NCI-H524 treated with DMSO at 0.1 percent for 48 hours (cell line): ENCODE results near the gene PARP1.
A peak's percentile ranks its signal among the peaks of the same experiment; 100 is the strongest.

Source experiments
- DNase-seq: peaks from one replicate; lab custom pipeline; 2025; lab: John Stamatoyannopoulos, UW

PARP1 gene

DNA sequence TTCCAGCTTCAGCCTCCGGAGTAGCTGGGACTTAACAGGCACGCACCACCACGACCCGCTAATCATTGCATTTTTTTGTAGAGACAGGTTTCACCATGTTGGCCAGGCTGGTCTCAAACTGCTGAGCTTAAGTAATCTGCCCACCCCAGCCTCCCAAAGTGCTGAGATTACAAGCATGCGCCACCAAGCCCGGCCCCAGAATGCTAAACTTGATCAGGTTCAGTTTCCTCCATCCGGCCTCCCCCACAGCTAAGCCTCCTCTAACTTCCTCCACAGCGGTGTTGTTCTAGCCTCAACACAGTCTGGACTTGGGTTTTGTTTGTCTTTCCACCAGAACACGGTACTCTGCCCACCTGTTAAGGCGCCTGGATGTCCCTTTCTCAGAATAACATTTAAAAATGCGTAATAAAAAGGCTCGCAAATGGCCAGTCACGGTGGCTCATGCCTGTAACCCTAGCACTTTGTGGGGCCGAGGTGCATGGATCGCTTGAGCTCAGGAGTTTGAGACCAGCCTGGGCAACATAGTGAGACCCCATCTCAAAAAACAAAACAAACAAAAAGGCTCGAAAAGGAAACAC, 2.4 kb downstream of the PARP1 start:
- DNase-seq = no peak

DNA sequence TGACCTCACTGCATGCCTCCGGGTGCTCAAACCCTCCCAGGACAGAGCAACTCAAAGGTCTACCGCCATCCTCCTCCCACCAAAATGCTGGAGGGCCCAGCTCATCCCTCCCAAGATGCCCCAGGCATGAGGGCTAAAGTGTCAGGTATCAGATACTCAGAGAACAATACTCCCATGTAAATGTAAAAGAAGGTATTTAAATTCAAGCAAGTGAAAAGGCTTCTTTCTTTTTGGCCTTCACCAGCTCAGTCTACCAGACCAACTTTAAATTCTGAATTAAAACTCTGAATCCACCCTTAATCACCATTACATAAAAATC, 3.0 kb downstream of the PARP1 start:
- DNase-seq = no peak

DNA sequence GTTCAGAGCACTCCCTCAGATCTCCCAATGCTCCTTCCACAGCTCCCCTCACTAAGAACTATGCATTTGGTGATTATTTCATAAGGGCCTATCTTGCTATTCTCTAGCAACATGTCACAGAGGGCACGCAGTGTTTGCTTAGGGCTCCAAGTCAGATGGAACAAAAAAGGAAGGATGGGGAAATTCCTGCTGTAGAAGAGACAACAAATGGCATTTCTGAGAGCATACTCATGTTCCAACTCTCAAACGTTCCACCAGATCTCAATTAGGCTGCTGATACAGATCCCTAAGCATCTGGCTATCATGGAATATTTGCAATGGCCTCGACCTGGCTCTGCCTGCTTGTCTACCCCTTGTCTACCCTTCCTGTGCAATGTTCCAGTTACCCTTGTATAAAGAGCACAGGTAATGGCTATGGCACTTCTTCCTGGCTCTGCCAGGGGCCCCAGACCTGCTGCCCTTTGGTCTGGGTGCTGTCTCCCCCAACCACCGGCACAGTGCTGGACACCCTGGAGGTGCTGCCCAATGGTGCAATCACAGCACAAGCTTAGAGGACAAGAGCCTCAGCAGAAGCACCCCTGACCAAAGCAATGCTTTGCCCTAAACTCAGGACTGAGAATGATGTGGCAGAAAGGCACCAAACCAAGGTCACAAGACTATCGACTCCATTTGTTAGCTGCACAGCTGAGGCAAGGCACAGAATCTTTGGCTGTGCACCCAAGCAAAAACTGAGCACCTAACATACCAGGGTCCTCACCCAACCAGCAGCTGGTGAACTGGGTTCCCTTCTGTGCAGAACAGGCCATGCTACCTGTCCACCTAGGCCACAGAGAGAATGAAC, 3.6 kb downstream of the PARP1 start:
- peak; percentile 42 for DNase-seq

DNA sequence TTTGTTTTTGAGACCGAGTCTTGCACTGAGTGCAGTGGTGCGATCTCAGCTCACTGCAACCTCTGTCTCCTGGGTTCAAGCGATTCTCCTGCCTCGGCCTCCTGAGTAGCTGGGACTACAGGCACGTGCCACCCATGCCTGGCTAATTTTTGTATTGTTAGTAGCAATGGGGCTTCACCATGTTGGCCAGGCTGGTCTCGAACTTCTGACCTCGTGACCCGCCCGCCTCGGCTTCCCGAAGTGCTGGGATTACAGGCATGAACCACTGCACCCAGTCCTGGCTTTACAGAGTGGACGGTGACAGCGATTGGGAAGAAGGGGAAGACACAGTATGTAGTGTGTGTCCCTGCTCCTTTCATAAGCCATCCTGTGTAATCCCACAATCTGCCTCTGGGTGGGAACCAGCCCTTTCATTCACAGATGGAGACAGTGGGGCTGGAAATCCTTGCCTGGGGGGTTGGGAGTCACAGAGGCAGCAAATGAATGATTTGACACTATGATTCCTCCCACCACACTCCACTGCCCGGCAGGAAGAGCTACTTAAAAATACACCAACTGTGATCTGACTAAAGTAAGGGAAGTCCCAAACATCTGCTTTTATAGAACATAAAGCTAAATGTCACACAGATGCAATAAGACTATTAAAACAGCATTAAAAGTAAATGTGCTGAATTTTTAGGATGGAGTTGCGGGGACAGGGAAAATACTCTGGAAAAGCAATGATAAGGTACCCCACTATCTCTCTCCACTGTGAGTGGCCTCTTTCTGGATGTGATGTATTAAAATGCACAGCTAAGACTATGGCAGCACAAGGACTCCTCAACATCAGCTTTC, 4.5 kb downstream of the PARP1 start:
- no peak for DNase-seq

DNA sequence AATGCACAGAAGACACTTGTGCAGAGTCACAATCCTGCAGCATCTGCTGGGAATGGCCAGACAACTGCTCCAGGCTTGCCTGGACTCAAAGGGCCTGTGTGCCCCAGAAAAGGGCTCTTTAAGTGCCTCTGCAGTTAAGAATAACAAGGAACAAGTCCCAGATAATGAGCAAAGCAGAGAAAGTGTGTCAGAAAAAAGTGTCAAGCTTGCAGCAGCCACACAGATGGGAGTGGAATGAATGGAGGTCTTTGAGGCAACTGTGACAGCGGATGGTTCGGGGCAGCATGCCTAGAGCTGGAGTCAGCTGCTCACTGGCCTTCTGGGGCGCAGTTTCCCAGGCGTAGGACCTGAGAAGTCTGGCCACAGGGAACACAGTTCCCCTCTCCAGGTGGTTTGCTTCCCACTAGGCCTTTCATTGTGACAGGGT, 5.1 kb downstream of the PARP1 start:
- no peak for DNase-seq

DNA sequence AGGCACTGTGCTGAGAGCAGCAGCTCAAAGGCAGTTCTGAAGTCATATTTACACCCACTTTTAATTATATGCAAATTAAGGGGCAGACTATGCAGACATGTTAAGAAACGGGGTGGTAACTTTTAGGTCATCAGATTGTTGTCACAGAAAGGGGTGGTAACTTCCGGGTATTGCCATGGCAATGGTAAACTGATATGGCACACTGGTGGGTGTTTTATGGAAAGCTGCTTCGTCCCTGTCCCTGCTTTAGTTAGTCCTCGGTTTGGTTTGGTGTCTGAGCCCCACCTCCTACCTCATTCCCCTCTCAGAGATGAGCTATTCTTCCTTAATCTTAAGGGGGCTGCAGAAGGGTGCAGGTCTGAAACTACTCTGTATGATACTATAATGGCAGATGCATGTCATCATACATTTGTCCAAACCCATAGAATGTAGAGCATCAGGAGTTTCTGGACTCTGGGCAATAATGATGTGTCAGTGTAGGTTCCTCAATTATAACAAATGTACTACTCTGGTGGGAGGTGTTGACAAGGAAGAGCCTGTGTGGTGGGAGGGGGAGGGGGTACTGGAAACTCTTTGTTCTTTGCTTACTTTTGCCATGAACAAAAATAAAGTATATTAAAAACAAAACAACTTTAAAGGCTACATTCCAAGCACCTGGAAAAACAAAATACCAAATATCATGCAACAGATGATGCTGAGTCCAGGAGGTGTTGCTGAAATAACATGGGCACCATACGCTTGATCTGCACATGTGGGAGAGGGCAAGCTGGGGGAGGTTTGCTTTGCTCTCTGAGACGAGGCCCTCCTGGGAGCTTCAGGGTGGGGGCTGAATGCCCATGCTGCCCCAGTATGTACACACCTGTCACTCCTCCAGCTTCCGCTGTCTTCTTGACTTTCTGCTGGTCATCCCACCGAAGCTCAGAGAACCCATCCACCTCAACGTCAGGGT, 6.3 kb downstream of the PARP1 start:
- no peak for DNase-seq

DNA sequence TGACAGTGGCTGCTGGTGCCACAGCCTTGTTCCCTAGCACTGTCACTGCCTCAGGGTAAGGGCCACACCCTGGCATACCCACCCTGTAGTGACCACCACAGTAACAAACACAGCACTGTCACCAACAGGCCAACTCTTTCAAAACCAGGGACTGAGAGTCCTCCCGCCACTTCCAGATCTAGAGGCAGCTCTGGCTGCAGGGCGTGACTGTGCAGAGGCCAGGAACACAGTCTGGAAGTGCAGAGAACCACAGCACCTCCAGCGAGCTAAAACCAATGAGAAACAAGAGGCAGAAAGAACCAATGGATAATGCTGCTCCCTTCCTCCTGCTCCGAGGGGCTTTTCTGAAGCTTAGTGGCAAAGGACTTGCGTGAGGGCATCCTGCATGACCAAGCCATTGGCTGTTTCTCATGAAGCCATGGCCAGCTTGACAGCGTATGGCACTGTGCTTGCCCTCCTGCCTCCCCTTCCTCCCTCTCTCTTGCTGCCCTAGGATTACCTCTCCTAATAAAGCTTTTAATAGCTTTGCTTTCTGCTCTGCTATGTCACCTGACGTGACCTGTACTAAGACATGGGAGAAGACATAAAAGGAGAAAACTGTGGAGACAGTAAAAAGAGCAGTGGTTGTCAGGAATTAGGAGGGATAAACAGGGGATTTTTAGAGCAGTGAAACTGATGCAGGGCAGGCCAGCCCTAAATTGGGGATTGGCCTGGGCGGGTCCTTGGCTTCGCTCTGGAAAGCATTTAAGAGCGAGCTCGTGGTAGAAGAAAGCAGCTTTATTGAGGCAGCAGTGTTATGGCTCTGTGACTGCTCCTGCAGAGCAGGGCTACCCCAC, 7.2 kb downstream of the PARP1 start:
- no peak for DNase-seq

DNA sequence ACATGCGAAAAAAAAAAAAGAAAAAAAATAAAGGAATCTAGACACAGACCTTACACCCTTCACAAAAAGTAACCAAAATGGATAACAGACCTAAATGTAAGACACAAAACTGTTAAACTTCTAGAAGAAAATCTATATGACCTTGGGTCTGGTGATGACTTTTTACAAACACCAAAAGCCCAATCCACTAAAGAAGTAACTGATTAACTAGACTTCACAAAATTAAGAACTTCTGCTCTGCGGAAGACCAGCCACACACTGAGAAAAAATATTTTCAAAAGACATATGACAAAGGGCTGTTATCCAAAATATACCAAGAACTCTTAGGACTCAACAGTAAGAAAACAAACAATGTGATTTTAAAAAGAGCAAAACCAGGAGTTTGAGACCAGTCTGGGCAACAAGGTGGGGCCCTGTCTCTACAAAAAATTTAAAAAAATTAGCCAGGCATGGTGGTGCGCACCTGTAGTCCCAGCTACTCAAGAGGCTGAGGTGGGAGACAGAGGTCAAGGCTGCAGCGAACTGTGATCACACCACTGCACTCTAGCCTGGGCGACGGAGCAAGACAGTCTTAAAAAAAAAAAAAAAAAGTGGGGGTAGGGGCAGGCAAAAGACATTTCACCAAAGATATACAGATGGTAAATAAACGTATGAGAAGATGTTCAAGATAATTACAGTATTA, 9.8 kb downstream of the PARP1 start:
- DNase-seq = no peak

DNA sequence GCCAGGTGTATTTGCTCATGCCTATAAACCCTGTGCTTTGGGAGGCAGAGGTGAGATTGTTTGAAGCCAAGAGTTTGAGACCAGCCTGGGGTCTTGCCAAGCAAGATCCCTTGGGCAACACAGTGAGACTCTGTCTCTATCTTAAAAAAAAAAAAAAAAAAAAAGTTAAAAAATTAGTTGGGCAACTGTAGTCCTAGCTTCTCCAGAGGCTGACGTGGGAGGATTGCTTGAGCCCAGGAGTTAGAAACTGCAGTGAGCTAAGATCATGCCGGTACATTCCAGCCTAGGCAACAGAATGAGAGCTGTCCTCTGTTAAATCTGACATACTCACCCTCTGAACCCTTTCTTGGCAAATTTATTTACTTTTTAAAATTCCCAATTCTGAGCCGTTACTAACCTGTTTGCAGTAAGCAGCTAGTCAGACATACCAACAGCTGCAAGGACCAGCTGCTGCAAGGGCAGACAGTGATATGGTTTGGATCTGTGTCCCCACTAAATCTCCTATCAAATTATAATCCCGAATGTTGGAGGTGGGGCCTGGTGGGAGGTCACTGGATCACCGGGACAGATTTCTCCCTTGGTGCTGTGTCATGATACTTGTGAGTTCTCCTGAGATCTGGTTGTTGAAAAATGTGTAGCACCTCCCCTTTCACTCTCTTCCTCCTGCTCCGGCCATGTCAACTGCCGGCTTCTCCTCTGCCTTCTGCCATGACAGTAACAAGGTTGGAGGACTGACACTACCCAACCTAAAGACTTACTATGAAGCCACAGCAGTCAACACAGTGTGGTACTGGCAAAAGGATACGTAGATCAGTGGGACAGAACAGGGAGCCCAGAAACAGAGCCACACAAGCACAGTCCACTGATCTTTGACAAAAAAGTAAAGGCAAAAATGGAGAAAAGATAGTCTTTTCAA, 10.6 kb downstream of the PARP1 start:
- DNase-seq = peak; percentile 4

DNA sequence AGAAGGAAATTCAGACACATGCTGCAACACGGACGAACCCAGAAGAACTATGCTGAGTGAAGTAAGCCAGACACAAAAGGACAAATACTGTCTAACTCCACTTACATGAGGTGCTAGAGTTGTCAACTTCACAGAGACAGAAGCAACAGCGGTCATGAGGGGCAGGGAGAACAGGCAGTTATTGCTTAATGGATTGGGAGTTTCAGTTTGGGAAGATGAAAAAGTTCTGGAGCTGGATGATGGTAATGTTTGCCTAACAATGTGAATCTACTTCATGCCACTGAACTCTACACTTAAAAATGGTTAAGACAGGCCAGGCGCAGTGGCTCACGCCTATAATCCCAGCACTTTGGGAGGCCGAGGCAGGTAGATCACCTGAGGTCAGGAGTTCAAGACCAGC, 12.1 kb downstream of the PARP1 start:
- no peak for DNase-seq

DNA sequence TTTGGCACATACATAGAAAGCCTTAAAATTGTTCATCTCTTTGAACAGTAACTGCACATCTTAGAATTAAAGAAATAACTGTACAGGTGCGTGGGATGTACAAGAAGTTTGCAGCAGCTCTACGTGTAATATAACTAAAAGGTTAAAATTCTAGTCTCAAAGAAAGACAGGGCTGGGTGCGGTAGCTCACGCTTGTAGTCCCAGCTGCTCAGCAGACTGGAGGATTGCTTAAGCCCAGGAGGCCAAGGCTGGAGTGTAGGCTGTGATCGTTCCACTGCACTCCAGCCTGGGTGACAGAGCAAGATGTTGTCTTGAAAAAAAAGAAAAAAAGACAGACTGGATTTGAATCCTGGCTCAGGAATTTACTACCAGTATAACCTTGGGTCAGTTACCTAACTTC, 13.4 kb downstream of the PARP1 start:
- no peak for DNase-seq

DNA sequence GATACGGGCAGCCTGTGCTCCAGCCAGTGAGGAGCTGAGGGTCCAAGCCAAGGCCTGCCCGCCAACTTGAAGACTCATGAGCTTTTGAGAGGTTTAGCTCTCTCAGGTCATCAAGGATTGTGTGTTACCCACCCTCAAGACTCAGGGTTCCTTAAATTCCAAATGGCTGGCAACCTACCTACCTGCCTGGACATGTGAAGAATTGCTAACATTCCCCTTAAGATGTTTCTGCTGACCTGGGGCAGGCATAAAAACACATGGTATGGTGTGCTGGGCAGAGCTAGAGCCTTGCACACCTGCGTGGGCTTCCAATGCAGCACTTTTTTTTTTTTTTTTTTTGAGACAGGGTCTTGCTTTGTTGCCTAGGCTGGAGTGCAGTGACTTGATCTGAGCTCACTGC, 17.2 kb downstream of the PARP1 start:
- DNase-seq = no peak

DNA sequence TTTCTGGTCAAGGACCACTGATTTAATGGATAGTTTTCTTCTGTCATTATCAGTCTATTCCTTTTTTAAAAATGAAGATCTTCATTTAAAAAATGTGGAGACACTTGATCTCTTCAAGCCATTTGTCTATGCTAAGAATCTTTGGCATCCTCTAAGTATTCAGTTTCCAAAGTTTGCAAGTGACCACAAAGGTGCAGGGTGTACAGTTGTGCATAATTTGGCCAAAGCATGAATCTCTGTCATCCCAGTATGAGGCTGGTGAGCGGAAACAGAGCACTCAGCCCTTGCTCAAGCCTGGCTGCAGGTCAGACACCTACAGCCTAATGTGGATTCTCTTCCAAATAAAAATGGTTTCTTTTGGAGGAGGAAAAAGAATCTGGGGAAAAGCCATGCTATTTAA, 19.8 kb downstream of the PARP1 start:
- no peak for DNase-seq

DNA sequence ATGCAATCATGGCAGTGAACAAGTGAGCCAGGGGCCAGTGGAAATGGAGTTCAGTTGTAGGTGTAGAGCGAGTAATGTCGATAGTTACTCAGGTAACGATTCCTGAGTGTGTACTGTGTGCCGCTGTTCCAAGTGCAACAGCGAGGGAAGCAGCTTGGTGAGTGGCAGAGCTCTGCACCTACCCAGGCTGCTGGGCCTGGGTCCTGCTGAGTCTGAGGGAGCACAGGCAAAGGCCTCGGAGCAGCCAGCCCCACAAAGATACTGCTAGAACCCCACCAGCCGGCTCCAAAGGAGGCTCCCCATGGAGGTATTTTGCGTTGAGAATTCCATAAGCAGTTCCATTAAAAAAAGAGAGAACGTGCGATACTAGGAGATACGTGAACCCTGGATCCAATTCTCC, 23.2 kb downstream of the PARP1 start:
- DNase-seq = no peak

DNA sequence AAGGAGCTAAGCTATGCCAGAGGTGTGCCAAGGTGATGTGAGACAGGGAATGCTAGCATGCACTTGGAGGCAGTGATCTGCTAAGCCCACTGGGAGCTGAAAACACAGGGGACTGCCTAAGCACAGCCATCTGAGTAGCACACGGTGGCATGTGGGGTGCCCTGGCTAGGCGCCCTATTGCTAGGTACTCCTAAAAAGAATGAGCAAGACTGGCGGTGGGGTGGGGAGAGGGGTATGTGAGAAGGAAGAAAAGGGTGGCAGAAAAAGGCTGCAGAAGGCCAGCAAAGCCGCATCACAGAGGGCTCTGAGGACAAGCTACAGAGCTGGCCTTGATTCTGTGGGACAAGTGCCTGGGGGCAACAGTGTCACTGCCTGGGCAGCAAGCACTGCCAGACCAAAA, 23.9 kb downstream of the PARP1 start:
- no peak for DNase-seq

DNA sequence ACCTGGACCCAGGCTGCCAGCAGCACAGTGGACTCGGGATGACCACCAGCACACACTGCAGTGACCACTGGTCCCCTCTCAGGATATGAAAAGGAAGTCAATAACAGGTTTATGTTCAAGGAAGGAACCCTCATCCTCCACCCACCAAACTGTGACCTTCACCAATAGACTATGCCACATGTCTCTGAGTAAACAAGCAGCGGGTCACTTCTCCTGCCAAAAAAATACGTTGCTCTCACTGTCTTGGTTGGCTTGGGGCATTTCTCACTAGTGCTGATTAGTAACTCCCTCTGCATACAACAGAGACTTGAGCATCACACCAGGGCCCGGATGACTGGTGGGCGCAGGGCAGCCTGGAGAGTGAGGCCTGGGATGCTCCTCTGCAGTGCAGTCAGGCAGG, 25.9 kb downstream of the PARP1 start:
- DNase-seq = no peak

DNA sequence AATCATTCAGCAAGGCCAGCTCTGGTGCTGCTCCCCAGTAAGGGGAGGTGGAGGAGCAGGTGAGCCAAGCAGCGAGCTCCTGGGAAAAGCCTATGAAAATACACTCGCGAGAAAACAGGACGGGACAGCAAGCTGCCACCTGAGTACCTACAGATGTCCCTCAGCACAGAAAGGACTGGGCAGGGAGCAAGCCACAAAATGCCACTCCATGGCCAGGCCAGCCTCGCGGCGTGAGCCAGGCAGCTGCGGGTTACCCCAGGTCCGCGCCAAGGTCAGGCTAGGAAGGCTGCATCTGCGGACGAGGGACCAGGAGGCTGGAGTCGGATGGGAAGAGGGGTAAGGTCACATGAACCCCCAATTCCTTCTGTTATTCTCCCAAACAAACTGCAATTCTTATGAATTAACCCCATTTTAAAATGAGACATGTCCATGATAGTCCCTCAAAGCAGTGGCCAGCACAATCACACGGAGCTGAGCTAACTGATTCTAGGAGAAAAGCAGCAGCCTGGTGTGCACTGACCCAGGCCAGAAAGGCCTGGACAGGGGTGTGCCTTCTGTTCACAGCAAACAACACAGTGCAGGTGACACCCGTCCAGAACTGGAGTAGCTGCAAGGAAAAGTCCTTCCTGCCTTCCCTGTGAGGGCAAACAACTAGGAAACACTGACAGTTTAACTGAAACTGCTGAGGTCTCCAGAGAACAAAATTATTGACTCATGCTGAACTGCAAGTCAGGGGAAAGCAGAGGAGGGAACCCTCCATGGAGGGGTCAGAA, 26.5 kb downstream of the PARP1 start:
- no peak for DNase-seq

DNA sequence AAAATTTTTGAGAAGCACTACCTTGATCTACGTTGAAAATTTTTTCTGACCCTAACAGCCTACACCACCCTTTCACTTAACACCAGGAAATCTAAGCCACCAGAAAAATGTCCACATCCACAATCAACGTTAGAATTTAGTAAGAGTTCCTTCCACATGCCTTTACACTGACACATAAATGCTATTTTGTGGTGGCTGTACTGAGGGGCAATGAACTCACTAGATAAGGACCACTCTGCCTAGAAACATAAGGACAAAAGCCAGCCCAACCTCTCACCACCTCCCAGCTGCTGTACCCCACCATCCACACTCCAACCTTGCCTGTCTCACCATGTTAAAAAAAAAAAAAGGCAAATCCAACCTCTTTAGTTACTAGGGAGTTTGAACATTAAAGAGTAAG, 29.8 kb downstream of the PARP1 start:
- no peak for DNase-seq

DNA sequence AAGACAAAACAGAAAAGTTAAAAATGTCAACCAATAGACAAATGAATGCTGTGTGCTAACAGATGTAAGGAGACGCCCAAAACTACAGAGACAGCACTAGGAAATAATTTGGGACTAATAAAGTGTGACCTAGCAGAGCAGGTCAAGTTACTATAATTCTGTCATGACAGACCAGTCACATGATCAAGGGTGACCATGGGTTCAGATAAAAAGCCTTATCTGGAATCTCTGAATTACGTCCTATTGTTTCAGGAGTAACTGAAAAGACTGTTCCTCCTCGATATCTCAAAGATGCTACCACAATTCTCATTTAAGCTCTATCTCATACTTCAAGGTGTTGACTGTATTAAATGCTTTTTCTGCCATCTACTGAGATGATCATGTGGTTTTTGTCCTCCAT, 31.6 kb downstream of the PARP1 start:
- no peak for DNase-seq
